Mucosa of gallbladder (tissue), 1 donor: ENCODE data around the gene RPGRIP1L. TPM values are rescaled to one million over a fixed set of nuclear protein-coding genes. Genes with fewer than 3 reads are reported as not detected.

Experiments used
- total RNA-seq: library from RNA; stranded (reverse); gene quantifications from one replicate; pipeline ENCODE4 v1.2.1, GENCODE V29; 2021
- donor health status: DM: no; HTN: no; CAD: no.

Gene RPGRIP1L
- total RNA-seq, 1 donor from 2014 or later, result 6.9 TPM

Other genes starting within 250 kb of the RPGRIP1L start
- 42.6 TPM for gene AKTIP, start 200.7 kb downstream of the RPGRIP1L start, total RNA-seq
- 79.2 TPM for gene FTO, start 297 bp upstream of the RPGRIP1L start, total RNA-seq